ENCODE measurements around the gene GSDMA.

The GSDMA gene

GRCh38 chr17:40026816-40027613, 64.2 kb downstream of the GSDMA start:
- Histone ChIP-seq H3K27ac (no peak overlapping the region), H3K36me3 (ENCODE audit: insufficient read depth, low read length) (peaks cover 63% of the 10 kb centered on the region)
- TF ChIP-seq FOXP2 (optimal IDR thresholded peaks at IDR 0.05; ENCODE audit: control extremely low read depth, extremely low read length, insufficient read depth) (no peak), POLR2AphosphoS5 (IDR thresholded peaks at IDR 0.05; ENCODE audit: borderline replicate concordance, low read depth, low read length) (no peak), EZH2 (IDR thresholded peaks at IDR 0.05) (no peak)

More at GRCh38 chr17:40026816-40027613, 64.2 kb downstream of the GSDMA start:
- Histone ChIP-seq H3K4me3 (no peak overlapping the region), H3K9me3 (ENCODE audit: low read depth, low read length) (no peaks in the 10 kb centered on the region), H3K9ac (ENCODE audit: insufficient read length) (no peak overlapping the region)
- DNase-seq (ENCODE audit: low read depth, low spot score) = no peak
